ENCODE results near the gene RPS2.

Gene RPS2

GRCh38 chr16:1929578-1930337 is 34.9 kb downstream of the RPS2 start:
- ChIA-PET POLR2A (ENCODE audit: low non-redundant PET) (interaction anchor here (0.6 kb wide), 1 partner anchor 16 kb away, joined by 3 read pairs; no protein-coding TSS in a partner anchor), CTCF (interaction anchor here (0.5 to 2.5 kb wide), 19 partner anchors 11 to 930 kb away, joined by 3 to 12 read pairs (median 4); partner anchors contain the start of genes EME2 and MRPS34)
- peak; percentile 84 for DNase-seq (ENCODE audit: low spot score)
- TF ChIP-seq, protein P1, sequence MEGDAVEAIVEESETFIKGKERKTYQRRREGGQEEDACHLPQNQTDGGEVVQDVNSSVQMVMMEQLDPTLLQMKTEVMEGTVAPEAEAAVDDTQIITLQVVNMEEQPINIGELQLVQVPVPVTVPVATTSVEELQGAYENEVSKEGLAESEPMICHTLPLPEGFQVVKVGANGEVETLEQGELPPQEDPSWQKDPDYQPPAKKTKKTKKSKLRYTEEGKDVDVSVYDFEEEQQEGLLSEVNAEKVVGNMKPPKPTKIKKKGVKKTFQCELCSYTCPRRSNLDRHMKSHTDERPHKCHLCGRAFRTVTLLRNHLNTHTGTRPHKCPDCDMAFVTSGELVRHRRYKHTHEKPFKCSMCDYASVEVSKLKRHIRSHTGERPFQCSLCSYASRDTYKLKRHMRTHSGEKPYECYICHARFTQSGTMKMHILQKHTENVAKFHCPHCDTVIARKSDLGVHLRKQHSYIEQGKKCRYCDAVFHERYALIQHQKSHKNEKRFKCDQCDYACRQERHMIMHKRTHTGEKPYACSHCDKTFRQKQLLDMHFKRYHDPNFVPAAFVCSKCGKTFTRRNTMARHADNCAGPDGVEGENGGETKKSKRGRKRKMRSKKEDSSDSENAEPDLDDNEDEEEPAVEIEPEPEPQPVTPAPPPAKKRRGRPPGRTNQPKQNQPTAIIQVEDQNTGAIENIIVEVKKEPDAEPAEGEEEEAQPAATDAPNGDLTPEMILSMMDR (conservative IDR thresholded peaks at IDR 0.05; ENCODE audit: low read depth), result peak; percentile 98
- H3K27ac ChIP-seq, result peak overlapping the region; percentile 71

DNA sequence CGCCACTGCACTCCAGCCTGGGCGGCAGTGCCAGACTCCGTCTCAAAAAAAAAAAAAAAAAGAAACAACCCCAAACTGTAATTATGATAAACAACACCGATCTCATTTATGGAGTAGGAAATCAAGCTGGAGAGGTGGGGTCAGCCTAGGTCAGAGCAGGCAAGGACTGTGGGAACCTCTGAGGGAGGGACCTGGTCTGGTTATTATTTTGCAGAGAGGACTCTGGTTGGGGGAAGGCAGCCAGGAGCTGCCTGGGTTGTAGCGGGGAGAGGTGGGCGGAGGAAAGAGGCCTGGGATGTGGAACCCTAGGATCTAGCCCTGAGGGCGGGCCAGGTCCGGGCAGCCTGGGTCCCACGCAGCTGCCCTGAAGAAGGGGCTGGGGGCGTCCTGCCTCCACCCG is 35.5 kb downstream of the RPS2 start:
- TF ChIP-seq, protein P1 (conservative IDR thresholded peaks at IDR 0.05; ENCODE audit: low read depth), result no peak
- POLR2A ChIA-PET (ENCODE audit: low non-redundant PET), result interaction anchor here (0.6 kb wide), 1 partner anchor 17 kb away, joined by 3 read pairs; no protein-coding TSS in a partner anchor
- no peak for DNase-seq (ENCODE audit: low spot score)
- CTCF ChIA-PET, result interaction anchor here (0.5 to 2.5 kb wide), 13 partner anchors 10 to 930 kb away, joined by 3 to 12 read pairs (median 4); partner anchors contain the start of genes EME2 and MRPS34
- H3K27ac ChIP-seq, result peak overlapping the region; percentile 71

DNA sequence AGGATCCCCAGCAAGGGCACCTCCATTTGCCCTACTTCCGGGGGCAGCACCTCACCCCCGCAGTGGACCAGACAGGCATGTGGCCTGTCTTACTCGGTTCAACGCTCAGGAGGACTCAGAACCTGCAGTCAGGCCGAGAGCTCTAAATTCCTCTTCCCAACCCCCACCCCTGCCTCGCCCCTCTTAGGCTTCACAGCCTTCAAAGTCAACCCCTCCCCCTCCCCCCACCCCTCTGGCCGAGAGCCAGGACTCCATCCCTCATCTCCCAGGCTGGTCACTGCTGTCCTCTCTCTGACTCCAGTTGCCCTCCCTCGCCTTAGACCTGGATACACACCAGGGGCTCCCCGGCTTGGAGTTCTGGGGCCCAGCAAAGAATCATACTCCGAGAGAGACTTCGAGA is 38.4 kb downstream of the RPS2 start:
- no peak for DNase-seq (ENCODE audit: low spot score)
- TF ChIP-seq, protein P1 (conservative IDR thresholded peaks at IDR 0.05; ENCODE audit: low read depth), result no peak
- ChIA-PET CTCF (no interaction called here), POLR2A (ENCODE audit: low non-redundant PET) (no interaction called here)
- no peak overlapping the region for H3K27ac ChIP-seq

DNA sequence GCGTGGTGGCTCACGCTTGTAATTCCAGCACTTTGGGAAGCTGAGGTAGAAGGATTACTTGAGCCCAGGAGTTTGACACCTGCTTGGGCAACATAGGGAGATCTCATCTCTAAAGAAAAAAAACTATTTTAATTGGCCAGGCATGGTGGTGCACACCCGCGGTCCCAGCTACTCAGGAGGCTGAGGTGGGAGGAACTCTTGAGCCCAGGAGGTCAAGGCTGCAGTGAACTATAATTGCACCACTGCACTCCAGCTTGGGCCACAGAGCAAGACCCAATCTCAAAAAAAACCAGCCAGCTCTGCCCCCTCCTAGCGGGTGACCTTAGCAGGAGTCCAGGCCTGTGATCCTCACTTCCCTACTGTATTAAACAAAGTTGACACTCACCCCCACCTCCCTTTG is 40.5 kb downstream of the RPS2 start:
- ChIA-PET CTCF (interaction anchor here (0.6 to 1.0 kb wide), 3 partner anchors 8 to 132 kb away, joined by 3 to 7 read pairs (median 4); no protein-coding TSS in a partner anchor), POLR2A (ENCODE audit: low non-redundant PET) (interaction anchor here (0.5 kb wide), 1 partner anchor 1086 kb away, joined by 3 read pairs; no protein-coding TSS in a partner anchor)
- TF ChIP-seq, protein P1 (conservative IDR thresholded peaks at IDR 0.05; ENCODE audit: low read depth), result no peak
- H3K27ac ChIP-seq, result peak overlapping the region; percentile 61
- DNase-seq (ENCODE audit: low spot score), result no peak

GRCh38 chr16:1923299-1924034 is 41.2 kb downstream of the RPS2 start:
- peak overlapping the region; percentile 61 for H3K27ac ChIP-seq
- ChIA-PET POLR2A (ENCODE audit: low non-redundant PET) (interaction anchor here (0.5 kb wide), 1 partner anchor 1087 kb away, joined by 3 read pairs; no protein-coding TSS in a partner anchor), CTCF (interaction anchor here (0.6 to 1.0 kb wide), 4 partner anchors 9 to 132 kb away, joined by 3 to 7 read pairs (median 4); no protein-coding TSS in a partner anchor)

More at GRCh38 chr16:1923299-1924034, 41.2 kb downstream of the RPS2 start:
- TF ChIP-seq, protein P1 (conservative IDR thresholded peaks at IDR 0.05; ENCODE audit: low read depth), result peak; percentile 61
- DNase-seq (ENCODE audit: low spot score), result peak; percentile 60

Data from RWPE1 (cell line).